ENCODE measurements around the gene CDIP1.

The CDIP1 gene

GRCh38 chr16:4494746-4495490, 43.7 kb downstream of the CDIP1 start:
- no peak overlapping the region for H3K4me3 ChIP-seq (ENCODE audit: low read depth, low read length)

DNA sequence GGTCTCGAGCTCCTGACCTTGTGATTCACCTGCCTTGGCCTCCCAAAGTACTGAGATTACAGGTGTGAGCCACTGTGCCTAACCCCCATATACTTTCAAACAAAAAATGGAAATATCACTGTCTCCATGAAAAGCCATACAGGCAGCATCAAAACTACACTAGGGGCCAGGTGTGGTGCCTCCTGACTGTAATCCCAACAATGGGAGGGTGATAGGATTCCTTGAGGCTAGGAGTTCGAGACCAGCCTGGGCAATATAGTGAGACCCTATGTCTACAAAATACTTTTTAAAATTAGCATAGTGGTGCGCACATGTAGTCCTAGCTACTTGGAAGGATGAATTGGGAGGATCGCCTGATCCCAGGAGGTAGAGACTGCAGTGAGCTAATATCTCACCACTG, 46.7 kb downstream of the CDIP1 start:
- no peak overlapping the region for H3K4me3 ChIP-seq (ENCODE audit: low read depth, low read length)

DNA sequence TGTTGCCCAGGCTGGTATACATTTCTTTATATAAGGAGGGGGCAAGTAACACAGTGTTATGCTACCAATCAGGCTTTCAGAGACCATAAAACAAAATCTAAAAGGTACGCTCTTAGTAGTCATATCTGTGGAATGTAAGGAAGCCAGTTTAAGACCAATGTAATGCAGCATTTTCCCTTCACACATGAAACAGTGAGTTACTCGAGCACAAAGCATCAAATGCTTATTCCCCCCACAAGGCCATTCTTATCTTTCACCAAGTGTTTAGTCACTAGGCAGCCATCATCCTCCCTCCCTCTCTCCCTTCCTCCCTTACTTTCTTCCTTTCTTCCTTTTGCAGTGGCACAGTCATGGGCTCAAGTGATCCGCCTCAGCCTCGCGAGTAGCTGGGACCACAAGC, 49.5 kb downstream of the CDIP1 start:
- H3K4me3 ChIP-seq (ENCODE audit: low read depth, low read length): no peak overlapping the region

DNA sequence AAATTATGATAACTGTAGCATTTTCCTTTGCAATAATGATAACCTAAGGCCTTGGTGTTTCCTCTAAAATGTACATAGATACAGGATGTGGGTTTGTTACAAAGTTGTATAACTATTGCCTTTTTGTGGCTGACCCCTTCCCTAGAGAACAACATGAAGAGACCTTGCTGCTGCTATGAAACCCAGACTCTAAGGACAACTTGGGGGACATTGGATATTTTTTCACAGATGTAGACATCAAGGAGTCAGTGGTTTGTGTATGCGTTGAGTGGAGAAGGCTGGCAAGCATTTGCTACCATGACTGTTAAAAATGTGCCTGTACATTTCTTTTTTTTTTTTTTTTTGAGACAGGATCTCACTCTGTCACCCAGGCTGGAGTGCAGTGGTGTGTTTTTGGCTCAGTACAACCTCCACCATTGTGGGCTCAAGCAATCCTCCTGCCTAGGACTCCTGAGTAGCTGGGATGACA, 50.0 kb downstream of the CDIP1 start:
- no peak overlapping the region for H3K4me3 ChIP-seq (ENCODE audit: low read depth, low read length)

GRCh38 chr16:4487955-4488498, 50.5 kb downstream of the CDIP1 start:
- H3K4me3 ChIP-seq (ENCODE audit: low read depth, low read length): no peak overlapping the region

- no peak overlapping the region for H3K4me3 ChIP-seq (ENCODE audit: low read depth, low read length)
Observed at GRCh38 chr16:4486126-4486893, 52.3 kb downstream of the CDIP1 start.

GRCh38 chr16:4481963-4482362, 56.6 kb downstream of the CDIP1 start:
- H3K4me3 ChIP-seq (ENCODE audit: low read depth, low read length): no peak overlapping the region

GRCh38 chr16:4481526-4481925, 57.0 kb downstream of the CDIP1 start:
- no peak overlapping the region for H3K4me3 ChIP-seq (ENCODE audit: low read depth, low read length)

- H3K4me3 ChIP-seq (ENCODE audit: low read depth, low read length): no peak overlapping the region
Observed at GRCh38 chr16:4477966-4478365, 60.6 kb downstream of the CDIP1 start.

DNA sequence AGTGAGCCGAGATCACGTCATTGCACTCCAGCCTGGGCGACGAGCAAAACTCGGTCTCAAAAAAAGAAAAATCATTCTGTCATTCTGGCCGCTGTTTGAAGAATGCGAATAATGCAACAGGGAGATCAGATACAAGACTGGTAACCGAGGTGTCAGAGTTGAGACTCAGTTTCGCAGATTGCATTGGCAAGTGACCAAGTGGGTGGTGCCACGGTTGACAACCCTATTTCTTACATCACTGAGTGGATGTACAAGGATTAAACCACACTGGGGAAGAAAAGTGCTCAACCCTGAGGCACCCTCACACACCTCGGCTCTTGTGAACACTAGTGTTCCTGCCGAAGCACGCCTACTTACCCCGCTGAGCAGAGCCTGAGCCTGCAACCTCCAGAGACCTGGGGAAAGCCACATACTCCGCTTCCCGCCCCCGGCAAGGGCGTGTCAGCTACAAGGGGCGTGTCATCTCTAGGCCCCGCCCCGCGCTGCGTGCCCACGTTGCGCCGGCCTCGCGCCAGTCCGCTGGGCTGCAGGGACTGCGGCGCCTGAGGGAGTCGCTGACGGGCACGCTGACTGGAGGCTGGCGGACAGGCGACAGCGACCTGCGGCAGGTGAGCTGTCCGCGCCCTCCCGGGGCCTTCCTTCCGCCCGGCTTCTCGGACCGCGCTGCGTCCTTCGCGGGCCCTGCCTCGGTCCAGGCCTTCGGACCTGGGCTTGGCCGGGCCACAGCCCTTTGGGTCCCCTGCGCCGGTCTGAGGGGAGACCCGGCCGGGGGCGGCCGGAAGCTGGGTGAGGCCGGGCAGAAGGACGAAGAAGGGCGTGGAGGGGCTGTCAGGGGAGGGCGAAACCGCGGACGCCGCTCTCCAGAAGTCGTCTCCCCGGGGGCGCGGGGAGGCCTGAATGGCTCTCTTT, 62.4 kb downstream of the CDIP1 start, which contains the start of gene HMOX2:
TSS of gene HMOX2 (plus strand) at position 519 of the 909 bp plus-strand sequence. CDS start 29,127 bp downstream, outside the sequence.
- peak within 1 kb of the TSS; percentile 75 for H3K4me3 ChIP-seq (ENCODE audit: low read depth, low read length)

- peak within 1 kb of the TSS; percentile 67 for H3K4me3 ChIP-seq (ENCODE audit: low read depth, low read length)
Observed at GRCh38 chr16:4474192-4474961, 64.2 kb downstream of the CDIP1 start, which contains the start of gene NMRAL1. Gene NMRAL1, minus strand, starts transcription at chr16:4474625. Its CDS starts 493 bp downstream, at chr16:4474132.

DNA sequence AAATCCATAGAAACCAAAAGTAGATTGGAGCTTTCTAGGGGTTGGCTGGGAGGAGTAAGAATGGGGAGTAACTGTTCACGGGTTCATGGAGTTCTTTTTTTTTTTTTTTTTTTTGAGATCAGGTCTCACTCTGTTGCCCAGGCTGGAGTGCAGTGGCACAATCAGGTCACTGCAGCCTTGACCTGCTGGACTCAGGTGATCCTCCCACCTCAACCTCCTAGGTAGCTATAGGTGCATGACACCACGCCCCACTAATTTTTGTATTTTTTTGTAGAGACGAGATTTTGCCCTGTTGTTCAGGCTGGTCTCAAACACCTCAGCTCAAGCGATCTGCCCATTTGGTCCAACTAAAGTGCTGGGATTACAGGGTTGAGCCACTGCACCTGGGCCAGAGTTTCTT, 65.7 kb downstream of the CDIP1 start:
- no peak overlapping the region for H3K4me3 ChIP-seq (ENCODE audit: low read depth, low read length)

DNA sequence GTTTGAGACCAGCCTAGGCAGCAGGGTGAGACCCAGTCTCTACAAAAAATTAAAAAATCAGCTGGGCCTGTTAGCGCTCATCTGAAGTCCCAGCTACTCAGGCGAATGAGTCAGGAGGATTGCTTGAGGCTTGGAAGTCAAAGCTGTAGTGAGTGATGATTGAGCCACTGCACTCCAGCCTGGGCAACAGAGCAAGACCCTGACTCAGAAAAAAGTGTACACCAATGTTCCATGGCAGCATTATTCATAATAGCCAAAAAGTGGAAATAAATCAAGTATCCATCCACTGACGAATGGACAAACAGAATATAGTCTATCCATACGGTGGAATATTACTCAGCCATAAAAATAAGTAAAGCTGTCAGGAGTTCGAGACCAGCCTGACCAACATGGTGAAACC, 66.7 kb downstream of the CDIP1 start:
- H3K4me3 ChIP-seq (ENCODE audit: low read depth, low read length): no peak overlapping the region

DNA sequence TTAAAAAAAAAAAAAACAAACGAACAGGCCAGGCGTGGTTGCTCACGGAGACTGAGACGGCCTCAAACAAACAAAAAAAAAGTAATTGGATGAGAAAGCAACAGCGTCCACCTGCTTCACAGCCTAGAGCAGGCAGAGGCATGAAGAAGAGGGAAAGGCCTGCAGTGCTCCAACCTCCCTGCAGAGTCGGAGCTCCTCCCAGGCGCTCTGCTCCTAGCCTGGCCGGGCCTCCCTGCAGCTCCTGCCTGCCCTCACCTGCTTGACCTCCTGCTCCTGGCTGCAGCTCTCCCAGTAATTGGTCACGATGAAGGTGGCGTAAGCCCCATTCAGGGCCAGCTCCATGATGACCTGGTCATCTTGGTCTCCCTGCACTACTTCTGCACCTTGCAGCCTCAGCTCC, 69.6 kb downstream of the CDIP1 start:
- no peak overlapping the region for H3K4me3 ChIP-seq (ENCODE audit: low read depth, low read length)

- H3K4me3 ChIP-seq (ENCODE audit: low read depth, low read length): no peak overlapping the region
Observed at GRCh38 chr16:4467916-4468315, 70.7 kb downstream of the CDIP1 start.

DNA sequence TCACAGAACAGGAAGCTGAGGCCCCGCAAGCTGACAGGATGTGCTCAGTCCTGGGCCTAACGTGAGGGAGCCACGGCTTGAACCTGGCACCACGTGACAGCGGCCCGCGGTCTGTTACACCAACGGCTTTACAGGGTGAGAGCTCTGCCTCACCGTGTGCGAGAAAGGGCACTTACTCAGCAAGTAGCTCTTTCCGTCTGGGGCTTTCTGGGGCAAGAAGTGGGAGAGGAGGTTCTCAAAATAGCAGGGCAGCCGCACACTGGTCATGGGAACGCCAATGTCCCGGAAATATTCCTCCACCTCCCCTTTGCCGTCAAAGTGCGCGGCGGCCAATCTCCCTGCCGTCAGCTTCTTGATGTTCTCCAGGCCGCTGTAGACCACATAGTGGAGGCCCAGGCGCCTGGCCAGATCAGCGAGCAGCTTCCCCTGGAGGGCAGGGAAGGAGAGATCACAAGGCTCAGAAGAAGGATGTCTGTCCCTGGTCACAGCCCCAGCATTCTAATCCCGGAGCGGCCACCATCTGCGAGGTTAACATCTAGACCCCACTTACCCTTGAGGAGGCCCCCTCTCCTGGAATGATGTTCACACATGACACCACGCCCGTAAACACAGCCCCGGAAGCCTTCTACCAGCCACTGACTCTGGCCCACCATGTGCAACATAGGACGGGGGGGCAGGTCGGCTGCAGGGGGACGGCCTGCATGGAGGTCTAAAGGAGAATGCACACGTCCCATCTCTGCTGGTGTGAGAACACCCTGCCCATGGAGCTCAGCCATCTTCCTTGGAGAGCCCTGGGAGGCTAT, 72.4 kb downstream of the CDIP1 start:
- H3K4me3 ChIP-seq (ENCODE audit: low read depth, low read length): no peak overlapping the region

DNA sequence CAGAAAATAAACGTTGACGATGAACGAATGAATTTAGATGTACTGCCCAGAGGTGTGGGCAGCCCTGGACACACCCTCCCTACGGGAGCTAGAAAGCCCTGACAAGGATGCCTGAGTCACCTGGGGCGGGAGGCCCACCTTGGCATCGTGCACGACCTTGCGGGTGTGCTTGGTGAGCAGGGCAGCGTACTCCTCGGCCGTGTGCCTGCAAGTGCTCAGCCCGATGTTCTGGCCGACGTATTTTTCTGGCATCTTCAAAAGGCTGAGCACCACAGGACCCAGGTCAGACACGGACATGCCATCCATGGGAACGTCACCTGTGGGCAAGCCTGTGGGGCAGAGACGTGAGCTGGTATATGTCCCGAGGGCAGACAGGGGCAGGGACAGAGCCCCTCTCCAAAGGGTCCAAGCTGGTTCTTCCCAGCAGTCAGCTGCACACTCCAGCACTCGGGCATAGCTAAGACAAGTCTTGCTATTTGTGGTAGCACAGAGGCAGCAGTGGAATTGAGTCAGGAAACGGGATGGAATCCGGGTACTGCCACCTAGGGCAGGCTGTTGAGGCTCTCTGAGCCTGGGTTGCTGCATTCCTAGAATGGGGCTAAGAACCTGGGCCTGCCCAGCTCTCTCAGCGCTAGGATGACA, 74.9 kb downstream of the CDIP1 start:
- no peak overlapping the region for H3K4me3 ChIP-seq (ENCODE audit: low read depth, low read length)

DNA sequence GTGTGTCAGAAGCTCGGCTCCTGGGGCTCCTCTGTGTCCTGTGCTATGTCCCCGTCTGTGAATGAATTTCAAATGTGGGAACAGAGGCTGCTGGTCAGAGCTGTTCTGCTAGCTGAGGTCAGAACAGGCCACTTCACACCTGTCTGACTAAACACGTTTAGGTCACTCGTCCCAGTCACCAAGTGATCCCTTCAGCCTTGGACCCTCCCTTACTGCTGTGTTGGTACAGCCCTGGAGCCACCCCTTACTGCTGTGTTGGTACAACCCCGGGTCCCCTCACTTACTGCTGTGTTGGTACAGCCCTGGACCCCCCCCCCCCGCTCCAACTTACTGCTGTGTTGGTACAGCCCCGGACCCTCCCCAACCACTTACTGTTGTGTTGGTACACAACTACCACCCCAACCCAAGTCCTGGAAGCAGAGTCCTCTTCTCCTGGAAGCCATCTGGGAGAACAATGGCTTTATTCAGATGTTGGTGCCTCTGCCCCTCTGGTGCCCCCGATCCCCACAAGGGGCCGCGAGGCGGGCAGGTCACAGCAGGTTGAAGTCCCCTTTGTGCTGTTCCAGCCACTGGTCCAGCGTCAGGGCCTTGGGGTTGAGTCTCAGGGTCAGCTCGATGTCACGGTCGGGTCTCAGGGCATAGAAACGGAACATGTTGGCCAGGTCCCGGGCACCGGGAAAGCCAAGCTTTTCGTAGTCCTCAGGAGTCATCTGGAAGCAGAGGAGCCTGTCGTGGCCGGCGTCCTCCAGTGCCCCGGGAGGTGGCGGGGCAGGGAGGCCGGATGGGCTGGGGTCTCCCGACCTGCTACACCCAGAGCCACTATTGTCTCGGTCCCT, 77.1 kb downstream of the CDIP1 start:
- no peak overlapping the region for H3K4me3 ChIP-seq (ENCODE audit: low read depth, low read length)
